H54 (cell line): Measurements from ENCODE around the gene STK40.

Experiments
- DNase-seq: peaks from one replicate; pipeline ENCODE4 v3.0.0; 2011; ENCODE audit warnings: low spot score, mixed read lengths; ENCODE audit not compliant: insufficient read length
- FAIRE-seq: peaks from 3 replicates; lab custom pipeline; 2011; peaks lifted over from hg19 to GRCh38; lab: Jason Lieb, UNC
- POLR2A ChIP-seq: IDR thresholded peaks from 2 replicates; pipeline ENCODE4 v1.6.1; 2011; ENCODE audit warnings: low read depth, mild to moderate bottlenecking, low read length

Gene STK40

DNA sequence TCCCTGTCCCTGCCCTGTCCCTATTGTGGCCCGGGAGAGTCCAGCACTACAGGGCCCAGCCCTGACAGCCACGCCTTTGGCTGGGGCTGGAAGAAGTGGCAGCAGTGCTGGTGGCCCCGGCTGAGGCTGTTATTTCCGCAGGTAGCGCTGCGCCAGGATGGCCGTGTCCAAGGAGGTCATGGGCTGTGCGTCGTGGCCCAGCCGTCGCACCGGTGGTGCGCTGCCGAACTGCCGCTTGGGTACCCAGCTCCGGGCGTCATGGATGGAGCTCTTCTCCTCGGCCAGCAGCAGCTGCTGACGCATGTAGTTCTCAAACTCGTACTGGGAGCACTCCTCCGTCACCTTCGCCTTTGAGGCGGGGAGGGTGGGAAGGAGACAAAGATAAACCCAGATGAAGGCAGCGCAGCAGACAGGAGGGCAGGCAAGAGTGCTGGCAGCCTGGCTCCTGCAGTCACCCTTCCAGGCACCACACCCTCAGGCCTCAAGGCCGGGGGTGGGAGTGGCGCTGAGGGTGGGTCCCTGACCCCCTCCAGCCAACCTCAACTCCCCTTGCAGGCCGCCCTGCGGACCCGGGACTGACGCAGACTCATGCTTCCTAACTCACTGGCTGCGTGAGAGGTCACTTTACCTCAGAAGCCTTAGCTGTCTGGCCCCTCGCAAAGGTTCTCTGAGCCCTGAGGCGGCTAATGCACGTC is 44.0 kb downstream of the STK40 start:
- no peak for FAIRE-seq
- no peak for DNase-seq
- TF ChIP-seq POLR2A: no peak

- DNase-seq: no peak
- no peak for TF ChIP-seq POLR2A
- no peak for FAIRE-seq
These were observed 46.1 kb downstream of the STK40 start for GRCh38 chr1:36339615-36340014.

- no peak for TF ChIP-seq POLR2A
- DNase-seq (no peak), FAIRE-seq (no peak)
These were observed 46.5 kb downstream of the STK40 start for GRCh38 chr1:36339215-36339614.

DNA sequence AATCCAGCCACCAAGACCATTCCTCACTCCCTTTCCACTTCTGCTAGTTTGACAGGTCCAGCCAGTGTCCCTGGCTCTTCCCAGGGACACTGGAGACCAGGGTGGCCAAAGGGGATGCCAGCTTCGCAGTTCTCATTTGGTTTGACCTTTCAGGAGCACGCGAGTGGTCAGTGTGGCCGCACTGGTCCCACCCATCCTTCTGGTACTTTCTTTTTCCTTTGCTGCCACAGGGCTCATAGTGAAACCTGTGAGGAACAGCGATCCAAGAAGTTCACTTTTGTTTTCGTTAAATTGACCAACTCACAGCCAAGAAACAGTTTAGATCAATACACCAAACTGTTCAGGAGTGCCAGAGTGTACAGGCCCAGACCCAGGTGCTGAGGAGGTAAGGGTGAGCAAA is 47.9 kb downstream of the STK40 start:
- no peak for TF ChIP-seq POLR2A
- DNase-seq (no peak), FAIRE-seq (no peak)

DNA sequence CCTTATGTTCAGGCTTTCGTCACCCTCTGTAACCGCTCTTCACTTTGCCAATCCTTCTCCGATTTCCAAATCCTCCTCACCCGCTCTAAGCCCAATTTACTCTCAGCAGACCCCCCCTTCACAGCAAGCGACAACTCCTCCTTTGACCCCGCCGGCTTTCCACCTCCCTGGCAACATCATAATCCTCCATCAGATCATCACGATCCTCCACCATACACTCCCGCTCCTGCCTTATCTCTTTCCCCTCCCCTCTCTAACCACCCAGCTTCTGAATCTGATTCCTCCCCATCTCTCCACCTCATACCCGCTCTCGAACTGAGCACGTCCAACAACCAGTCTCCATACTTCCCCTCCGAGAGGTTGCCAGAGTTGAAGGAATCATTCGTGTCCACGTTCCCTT is 54.8 kb downstream of the STK40 start:
- no peak for DNase-seq
- no peak for FAIRE-seq
- no peak for TF ChIP-seq POLR2A

DNA sequence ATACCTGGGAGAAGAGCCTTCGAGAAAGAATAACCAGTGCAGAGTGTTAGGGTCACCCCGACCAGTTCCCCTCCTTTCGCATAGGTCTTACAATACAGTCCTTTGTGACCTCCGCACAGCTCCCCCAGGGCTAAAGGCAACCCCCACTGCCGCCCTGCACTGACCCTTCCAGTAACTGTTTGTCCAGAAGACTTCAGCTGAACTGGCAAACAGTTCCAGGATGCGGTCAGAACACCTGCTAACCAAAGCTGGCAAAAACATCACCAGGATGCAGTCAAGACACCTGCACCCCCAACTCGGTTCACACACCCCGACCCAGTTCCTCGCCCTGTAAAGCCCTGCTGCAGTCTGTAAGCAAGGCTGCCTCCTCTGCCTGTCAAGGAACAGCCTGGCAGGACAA is 55.9 kb downstream of the STK40 start:
- DNase-seq: no peak
- no peak for TF ChIP-seq POLR2A
- FAIRE-seq: no peak

GRCh38 chr1:36328713-36329112 is 57.0 kb downstream of the STK40 start:
- no peak for DNase-seq
- TF ChIP-seq POLR2A: no peak
- no peak for FAIRE-seq

DNA sequence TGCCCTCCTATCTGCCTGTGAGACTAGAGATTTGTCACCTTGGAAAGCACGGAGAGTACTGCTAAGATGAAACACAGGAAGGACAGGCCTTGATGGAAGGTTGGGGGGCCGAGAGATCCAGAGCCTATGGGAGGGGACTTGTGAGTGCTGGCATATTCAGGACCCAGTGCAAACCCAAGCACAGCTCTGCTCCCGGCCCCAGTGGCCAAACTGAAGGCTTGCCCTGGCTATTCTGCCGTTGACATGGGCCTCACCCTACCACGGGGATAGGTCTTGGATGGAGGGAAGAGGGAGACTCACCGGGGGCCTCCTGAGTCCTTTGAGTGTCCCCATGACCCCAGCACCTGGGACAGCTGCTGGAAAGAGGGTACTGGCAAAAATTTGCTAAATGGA is 57.6 kb downstream of the STK40 start:
- no peak for FAIRE-seq
- no peak for TF ChIP-seq POLR2A
- no peak for DNase-seq

- FAIRE-seq: no peak
- peak; percentile 42 for DNase-seq
- TF ChIP-seq POLR2A: no peak
These were observed 58.2 kb downstream of the STK40 start for GRCh38 chr1:36327421-36328087.

- FAIRE-seq (no peak), DNase-seq (no peak)
- no peak for TF ChIP-seq POLR2A
These were observed 59.2 kb downstream of the STK40 start for GRCh38 chr1:36326499-36326898.

DNA sequence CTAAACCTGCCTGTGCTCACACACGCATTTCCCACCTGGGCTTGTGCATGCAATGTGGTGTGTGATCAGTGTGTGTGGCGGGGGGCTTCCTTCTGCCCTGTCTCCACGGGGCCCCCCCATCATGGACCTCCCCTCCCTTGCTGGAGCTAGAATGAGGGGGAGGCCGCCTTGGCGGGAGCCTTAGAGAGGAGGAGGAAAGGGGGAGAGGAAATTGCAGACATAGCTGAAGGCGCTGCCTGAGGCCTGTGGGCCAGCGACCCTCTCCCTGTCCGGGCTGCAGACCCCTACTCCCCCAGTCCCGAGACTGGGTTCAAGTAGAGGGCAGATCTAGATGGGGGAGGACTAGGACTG is 61.4 kb downstream of the STK40 start:
- DNase-seq (no peak), FAIRE-seq (no peak)
- TF ChIP-seq POLR2A: no peak

DNA sequence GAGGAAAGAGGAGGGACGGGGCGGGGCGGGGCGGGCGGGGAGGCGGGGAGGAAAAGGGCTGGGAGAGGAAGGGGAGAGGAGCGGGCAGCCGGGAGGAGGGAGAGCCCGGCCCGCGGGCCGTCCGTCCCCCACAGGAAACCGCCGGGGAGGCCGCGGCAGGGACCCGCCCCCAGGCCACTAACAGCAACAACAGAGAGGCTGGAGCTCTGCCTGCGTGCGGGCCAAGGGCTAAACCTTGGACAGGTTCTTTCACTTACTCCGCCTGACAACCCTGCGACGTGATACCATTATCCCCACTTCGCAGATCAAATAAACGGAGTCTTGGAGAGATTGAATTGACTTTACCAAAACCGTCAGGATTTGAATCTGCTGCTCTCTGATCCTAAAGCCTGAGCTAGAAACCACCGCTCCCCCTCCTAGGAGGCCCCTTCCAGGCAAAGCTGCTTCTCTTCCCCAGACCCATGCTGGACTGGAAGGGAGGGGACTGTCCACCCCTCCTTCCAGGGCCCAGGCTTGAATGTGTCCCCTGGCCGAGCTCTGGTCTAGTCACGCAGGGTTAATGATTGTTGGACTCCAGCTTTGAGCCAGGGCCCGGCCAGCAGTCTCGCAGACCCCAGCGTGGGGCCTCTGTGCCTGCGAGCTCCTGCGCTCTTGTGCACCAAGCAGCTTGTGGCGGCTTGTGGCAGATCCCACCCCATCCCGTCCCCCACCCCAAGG is 61.9 kb downstream of the STK40 start, which contains the start of gene EVA1B:
EVA1B (minus strand) TSS at position 10 of the 717 bp plus-strand sequence. CDS start 608 bp downstream, outside the sequence.
- DNase-seq: no peak
- no peak for FAIRE-seq
- TF ChIP-seq POLR2A: no peak

DNA sequence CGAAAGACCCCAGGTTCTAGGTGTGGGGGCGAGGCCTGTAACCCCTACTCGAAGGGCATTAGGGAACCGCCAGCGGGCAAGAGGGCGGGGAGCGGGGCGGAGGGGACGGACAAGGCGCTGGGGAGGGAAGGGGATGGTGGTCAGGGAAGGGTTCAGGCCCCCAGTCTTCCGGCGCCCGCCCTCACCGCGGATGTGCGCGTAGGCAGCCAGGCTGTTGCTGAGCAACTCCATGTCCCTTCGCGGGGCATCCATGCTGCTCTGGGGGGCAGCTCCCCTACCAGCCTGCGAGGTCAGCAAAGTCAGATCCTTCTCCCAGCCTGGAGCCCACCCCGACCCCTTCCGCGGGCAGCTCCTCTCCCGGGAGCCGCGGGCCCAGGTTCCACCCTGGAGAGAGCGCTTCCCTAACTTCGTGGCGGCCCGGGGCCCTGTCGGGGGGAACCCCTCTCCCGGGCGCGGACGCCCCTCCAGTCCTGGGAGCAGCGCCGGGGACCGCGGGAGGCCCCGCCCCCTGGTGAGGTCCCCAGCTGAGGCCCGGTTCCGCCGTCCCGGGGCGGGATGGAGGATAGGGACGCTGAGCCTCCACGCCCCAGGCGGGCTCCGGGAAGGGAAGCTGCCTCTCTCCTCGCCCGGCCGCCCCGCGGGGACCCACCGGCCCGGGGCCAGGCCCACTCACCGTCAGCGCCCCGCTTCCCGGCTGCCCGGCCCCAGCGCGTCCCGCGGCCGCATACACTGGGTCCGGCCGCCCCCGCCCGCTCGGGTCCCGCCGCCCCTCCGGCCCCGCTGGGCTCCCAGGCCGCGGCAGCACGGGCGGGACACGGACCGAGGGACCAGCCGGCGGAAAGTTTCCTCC is 62.7 kb downstream of the STK40 start:
- FAIRE-seq (no peak), DNase-seq (no peak)

More for the DNA sequence above, 62.7 kb downstream of the STK40 start:
- TF ChIP-seq POLR2A: 0 out of 2 replicates have a peak, but pooled peaks have one; percentile 18
